HG02970 (cell line): ENCODE data around the gene ARL2BP.

Experiments
- ATAC-seq: cut with Tn5 transposase; IDR thresholded peaks from one replicate; pipeline ENCODE4 v1.9.1; 2021; ENCODE audit warnings: mild to moderate bottlenecking, moderate library complexity, moderate number of reproducible peaks; ENCODE audit not compliant: unreplicated experiment, low FRiP score

The ARL2BP gene

DNA sequence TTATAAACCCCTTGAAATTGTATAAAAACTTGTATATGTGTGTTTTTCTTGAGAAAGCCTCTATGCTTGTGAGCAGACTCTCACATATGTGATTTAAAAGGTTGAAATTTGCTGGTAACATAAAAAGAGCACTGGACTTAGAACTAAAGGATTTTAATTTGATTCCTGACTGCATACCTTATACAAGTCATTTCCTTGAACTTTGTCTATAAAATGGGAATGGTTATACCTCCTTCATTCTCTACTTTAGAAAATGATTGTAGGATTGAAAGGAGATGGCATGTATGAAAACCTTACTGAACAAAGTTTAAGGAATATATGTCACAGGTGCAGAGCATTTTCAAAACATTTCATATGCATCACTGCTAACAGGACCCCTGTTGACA is 10.4 kb upstream of the ARL2BP start:
- ATAC-seq: no peak

DNA sequence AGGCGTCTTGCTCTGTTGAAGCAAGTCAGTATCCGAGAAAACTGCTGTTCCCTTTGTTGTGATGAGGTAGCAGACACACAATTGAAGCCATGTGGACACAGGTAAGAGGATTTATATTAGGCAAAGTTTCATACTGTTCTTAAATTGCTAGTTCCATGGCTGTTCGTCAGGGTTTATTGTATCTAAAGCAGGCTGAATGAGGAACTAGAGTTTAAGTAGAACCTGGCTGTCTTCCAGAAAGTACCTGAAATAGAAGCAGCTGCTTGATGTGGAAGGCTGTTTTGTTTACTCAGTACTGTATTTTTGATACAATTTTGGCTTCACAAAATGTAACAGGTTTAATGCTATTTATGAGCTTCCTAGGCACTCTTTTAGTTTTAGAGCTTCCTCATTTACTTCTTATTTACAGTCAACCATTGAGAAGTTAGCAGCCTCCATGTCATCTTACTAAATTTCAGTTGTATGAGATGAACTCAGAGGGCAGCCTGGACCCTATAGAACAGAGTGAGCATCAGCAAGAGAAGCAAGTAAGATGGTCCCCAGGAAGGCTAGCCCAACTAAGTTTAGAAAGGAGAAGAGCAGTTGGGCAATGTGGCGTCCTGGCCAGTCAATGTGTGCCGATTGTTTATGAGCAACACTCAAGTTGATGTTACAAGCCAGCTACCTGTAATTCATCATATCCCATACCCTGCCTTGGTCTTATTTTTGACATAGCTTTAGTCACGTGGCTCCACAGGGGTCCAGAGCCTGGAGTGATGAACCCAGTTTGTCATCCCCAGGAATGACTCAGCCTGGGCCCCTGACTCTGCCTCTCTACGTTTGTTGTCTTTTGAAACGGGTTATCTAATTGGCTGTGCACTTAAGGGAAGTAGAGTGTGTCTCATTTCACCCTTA is 9.7 kb upstream of the ARL2BP start:
- ATAC-seq: no peak

DNA sequence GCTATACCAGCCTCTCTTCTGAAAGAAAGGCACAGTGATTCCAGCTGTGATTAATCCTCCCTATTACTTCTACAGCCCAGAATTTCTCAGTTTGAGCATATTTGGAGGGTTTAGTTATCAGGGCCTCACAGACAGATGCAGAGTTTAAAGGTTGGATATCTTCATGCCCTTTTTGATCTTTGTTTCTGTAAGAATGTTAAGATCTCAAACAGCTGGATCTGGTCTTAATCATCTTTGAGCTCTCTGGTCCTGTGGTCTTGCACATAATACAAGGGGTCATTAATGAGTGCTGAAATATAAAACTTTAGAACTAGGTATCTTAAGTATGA is 9.1 kb upstream of the ARL2BP start:
- no peak for ATAC-seq

DNA sequence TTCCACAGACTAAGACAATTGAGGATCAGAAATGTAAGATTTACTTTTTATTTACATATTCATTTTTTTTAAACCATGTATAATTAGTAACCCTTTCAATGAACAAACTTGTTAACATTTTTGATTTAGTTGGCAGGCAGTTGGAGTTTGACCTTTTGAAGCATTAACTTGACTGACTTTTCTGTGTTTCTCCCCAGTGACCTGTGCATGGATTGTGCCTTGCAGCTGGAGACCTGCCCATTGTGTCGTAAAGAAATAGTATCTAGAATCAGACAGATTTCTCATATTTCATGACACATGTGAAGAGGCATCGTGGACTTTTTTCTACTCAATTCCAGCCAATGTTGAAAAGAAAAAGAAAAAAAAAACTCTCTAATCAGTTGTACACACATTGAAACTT is 6.4 kb upstream of the ARL2BP start:
- no peak for ATAC-seq

DNA sequence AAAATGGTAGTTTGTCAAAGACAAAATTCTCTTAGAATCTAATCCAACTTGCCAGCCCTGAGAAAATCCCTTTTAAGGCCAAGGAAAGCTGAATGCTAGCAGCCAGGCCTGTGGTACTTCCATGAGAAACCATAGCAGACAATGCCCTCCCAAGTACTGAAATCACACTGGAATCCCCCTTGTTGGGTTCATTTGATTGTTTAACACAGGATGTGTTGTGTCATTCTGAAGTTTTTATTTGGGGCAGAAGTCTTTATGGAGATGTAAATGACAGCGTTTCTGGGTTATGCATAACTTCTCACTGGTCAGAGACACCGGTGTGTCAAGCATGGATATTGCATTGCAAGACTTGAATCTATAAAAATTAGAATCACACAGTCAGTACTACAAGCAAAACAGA is 6.0 kb upstream of the ARL2BP start:
- ATAC-seq: no peak

DNA sequence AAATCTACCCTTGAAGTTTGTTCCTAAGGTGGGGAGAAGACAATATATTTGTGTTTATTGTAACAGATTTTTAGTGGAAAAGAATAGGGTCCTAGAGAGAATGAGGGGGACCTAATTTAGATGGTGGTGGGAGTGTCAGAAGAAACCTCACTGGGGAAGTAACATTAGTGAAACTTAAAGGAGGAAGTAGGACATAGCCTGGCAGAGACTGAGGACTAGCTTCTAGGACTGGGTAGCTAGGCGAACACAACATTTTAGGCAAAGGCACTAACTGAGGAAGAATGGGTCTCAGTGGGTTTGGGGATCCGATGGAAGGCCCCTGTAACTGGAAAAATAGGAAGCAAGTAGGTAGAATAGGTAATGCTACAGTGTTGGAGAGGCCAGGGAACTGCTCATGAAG is 4.2 kb upstream of the ARL2BP start:
- no peak for ATAC-seq

DNA sequence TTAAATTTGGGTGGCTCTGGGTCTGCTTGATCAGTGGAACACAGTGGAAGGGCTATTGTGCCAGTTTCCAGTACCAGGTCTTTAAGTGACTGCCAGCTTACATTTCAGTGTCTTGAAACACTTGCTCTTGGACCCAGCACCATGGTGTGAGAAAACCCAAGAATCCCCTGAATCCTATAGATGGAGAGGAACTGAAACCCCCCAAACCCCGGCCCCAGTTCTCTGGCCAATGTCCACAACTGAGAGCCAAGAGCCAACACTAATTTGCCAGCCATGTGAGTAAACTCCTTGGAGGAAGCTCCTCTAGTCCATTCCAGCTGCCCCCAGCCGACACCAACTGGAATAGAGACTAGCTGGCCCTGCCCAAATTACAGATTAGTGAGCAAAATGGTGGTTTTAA is 2.4 kb upstream of the ARL2BP start:
- no peak for ATAC-seq

DNA sequence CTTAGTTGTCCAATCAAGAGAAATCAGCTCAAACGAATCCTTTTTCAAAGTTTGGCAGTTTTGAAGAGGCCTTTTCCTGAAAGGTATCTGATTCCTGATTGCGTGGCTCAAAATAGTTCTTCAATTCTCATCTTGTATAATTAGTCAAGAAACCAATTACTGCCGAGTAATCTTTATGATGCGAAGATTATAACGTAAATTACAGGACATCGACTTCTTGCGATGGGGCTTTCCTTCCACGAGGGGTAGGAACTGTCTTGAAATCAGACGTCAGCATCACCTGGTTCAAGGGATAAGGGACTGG is 644 bp upstream of the ARL2BP start:
- peak; percentile 18 for ATAC-seq

DNA sequence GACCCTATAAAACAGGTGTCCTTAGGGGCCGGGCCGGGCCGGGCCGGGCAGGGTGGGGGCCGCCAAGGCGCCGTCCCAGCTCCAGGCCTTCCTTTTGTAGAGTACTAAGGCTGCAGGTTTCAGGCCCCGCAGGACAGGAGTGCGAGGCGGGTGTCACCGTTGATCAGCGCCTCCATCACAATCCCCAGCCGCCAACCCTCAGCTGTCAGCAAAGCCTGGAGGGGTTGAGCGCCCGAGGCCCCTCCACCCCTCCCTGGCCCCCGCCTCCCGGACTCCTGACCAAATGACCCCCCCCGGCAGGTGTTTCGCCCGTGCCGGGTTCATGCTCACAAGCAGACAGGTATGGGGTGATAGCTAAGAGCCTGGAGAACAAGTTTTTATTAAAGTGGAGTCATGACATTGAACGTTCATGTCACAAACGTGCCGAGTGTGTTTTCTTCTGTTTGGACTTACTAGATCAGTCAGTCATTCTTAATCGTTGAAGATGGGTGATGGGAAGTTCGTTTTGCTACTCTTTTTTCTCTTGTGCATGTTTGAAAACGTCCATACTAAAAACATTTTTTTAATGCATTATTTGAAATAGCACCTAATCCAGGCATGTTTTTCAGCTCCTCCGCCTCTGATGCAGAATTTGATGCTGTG is 534 bp downstream of the ARL2BP start:
- peak; percentile 26 for ATAC-seq

DNA sequence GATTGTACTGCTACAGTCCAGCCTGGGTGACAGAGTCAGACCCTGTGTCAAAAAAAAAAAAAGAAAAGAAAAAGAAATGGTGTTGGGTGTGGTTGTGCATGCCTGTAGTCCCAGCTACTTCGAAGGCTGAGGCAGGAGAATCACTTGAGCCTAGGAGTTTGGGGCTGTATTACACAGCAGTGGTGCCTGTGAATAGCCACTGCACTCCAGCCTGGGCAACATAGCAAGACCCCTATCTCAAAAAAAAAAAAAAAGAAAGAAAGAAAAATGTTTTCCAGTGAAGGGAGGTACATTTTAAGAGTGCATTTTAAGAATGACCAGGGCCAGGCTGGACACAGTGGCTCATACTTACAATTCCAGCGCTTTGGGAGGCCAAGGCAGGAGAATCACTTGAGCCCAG is 6.3 kb downstream of the ARL2BP start:
- no peak for ATAC-seq

DNA sequence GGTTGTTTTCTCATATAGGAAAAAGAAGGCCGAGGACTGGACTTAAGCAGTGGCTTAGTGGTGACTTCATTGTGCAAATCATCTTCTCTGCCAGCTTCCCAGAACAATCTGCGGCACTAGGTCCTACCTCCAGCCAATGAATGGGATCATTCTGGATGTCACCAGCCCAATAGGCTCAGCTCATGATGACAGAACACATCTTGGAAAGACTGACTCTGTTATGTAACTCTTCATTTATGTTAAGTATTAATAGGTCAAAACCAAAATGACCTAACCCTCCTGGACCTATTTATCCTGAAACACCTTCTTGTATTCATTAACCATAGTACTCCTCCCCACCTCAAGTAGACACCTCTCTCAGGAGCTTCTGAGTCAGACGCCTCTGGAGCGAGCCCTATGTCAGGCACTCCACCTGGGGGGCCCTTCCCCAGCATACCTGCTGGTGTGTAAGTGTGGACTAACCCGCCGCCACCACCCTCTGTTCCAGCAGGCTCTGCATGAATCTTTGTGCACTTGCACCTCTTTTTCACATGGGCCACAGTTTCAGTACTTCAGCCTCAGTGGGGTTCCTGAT is 7.2 kb downstream of the ARL2BP start:
- no peak for ATAC-seq

DNA sequence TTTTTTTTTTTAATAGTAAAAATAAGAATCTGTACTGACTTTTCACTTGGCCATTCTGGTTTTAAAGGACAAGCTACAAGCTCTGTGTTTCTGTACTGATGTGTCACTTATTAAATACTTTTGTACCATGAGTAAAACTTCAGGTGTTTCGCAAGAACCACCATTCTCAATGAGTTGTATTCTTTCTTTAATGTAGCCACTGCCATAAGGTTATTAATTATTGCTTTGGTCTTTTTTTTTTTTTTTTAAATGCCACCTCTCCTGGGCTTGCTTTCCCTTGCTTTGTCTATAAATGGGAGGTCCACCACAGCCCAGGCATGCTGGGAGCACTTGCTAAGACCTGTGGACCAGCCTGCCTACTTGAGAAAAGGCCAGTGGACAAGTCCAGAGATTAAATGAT is 8.4 kb downstream of the ARL2BP start:
- no peak for ATAC-seq

DNA sequence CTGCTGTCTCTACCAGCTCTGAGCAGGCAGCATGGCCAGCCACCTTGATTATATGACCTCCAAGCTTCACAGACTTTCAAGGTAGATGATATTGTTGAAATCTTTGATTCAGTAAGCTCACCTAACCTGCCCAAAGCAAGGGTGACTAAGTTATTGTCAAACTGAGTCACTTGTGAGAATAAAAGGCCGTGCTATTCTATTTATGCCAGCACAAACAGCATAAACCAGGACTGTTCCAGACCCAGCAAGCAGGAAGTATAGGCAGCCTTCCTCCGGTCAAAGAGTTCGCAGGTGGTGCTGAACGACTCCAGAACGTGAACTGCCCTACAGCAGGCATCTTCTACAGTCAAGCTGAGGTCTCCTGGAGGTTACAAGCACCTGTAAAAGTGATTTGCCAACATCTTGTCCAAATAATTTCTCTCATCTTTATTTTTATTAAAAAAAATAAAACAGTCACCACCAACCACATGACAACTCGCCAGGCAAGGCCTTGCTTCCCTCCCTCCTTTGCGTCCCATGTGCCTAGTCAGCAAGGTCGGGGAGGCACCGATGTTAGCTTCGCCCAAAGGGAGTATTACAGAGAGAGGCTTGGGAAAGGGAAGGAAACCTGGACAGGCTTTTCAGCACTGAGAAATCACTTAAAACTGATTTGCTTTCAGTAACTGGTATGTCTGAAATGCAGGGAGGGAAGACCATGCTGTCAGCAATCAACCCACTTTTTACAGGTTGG is 10.8 kb downstream of the ARL2BP start:
- ATAC-seq: no peak

DNA sequence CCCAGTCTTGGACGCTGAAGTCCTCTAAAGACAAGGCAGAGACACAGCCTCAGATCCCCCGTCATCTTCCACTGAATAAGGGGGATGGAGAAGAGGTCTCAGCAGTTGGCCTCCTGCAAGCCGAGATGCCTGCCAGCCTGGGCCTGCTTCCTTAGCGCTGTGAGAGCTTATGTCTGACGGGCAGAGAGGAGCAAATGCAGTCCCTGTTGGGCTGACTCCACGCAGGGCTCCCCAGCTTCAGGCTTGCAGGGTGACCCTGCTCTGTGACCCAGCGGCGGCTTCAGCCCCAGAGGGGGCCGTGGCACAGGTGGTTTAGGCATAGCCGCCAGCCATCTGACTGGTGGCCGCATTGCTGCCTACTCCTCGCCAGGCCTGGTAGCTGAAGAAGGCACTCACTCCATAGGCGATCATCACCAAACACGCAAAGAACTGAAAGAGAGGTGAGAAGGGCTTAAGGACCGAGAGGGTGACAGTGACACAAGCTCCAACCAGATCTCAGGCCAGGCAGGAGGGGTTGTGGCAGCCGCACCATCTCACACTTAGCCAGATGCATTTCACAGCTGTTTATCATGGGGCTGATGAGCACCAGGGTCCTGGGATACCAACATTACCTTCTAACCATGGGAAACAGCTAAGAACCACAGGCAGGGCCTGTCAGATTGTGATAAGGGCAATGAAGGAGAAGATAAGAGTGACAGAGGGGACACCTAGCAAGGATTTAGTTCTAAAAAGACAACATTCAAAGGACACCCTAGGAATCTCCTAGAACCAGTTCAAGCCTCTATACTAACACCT is 11.7 kb downstream of the ARL2BP start:
- ATAC-seq: no peak

DNA sequence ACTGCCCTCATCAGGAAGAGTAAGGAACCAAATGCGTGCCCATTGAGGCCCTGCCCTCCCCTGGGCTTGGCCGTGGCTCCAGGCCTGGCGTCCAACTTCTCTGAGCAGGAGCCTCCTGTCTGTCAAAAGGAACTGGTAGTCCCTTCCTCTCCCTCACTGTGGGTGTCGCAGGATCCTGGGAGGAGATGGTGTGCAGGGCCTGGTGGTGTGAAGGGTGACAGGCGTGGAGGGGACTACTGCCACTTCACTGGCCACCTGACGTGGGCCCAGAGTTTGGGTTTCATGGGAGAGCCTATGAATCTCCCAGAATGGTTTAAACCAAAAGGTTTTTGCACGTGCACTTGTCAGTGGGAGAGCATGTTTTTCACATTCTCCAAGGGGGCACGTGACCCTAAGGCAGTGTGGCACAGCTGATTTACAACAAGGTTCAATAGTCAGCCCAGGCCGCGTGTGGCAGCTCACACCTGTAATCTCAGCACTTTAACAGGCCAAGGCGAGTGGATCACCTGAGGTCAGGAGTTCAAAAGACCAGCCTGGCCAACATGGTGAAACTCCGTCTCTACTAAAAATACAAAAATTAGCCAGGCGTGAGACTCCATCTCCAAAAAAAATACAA is 12.5 kb downstream of the ARL2BP start:
- no peak for ATAC-seq

DNA sequence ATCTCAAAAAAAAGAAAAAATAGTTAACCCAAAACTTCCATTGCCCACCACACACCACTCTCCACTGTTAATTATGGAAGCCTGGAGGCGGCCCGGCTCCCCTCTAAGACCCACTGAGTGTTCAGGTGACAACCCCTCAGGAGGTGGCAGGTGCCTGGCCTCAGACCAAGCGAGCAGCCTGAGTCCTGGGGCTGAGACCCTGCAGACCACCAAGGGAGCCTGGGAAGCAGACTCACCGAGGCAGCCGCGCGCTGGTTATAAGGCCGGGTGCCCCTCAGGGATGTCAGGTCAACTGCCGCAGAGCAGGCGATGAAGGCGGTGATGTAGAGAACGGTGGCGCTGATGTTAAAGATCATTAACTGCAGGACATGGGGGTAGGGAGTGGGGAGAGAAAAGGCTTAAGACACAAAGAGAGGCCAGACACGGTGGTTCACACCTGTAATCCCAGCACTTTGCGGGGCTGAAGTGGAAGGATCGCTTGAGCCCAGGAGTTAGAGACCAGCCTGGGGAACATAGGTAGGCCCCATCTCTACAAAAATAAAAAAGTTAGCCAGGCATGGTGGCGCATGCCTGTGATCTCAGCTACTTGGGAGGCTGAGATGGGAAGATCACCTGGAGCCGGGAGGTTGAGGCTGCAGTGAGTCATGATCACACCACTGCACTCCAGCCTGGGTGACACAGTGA is 13.3 kb downstream of the ARL2BP start:
- no peak for ATAC-seq

DNA sequence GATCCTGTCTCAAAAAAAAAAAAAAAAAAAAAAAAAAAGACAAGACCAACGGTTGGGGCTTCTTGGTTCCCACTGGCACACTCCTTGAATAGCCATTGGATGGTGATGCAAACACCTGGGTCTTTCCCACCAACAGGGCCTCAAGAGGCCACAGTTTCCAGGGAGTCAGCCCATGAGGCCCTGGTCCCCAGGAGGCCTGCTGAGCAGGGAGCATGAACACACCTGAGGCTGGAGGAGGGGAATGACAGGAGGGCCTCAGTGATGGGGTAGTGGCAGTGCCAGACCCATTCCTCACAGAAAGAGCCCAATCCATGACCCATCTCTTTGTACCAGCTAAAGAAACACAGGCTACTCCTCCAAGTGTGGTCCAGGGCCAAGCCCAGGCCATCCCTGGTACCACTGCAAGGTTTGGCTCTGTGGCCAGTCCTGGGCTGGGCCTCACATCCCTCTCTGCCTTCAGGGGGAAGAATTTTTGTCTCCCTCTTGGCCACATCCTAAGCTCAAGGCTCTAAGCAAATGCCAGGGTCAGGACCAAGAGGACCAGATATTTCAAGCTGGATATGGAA is 13.9 kb downstream of the ARL2BP start:
- no peak for ATAC-seq

DNA sequence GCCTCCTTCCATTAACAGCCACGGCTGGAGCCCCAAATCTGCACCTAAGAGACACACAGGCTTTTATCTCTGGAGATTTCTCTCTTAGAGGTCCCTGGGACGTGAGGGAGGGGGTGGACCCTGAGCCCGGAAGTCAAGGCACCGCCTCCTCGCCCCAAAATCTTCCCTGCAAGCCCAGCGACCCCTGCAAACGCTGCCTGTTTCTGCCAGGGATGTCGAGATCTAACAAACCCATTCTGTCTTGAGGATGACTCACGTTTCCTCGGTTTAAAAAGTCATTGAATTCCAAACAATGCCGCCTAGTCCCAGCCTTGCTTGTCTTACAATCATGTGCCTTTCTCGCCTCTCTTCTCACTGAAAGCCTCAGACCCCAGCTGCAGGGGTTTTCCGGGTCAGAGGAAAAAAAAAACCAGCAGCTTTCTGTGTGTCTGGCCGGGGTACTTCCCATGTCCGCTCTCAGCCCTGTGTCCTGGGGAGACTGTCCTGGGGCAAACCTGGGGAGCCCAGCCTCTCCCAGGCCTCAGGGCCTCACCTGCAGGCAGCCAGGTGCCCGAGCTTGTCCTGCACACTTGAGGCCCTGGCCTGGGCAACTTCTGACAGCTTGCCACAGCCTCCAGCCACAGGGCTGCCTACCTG is 15.4 kb downstream of the ARL2BP start:
- ATAC-seq: no peak

DNA sequence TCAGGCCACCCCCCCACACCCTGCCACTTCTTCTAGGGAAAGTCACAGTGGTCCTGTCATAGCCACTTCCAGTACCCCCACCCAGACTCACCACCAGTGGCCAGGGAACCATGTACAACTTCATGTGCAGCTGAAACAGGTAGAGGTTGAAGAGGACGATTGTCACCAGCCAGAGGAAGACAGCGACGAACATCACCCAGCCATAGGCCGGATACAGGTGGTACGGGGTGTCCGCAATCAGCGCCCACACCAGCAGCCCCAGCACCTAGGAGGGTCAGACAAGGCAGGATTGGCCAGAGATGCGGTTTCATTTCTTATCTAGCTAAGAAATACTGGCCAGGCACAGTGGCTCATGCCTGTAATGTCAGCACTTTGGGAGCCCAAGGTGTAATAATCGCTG is 16.7 kb downstream of the ARL2BP start:
- no peak for ATAC-seq
